ENCODE results near the gene APBB2. TPM values are rescaled to one million over a fixed set of nuclear protein-coding genes. Genes with fewer than 3 reads are reported as not detected.

Gene APBB2
- total and polyA plus RNA-seq, 2 experiments from 2014 or later: 35.8 to 74.8 TPM

DNA sequence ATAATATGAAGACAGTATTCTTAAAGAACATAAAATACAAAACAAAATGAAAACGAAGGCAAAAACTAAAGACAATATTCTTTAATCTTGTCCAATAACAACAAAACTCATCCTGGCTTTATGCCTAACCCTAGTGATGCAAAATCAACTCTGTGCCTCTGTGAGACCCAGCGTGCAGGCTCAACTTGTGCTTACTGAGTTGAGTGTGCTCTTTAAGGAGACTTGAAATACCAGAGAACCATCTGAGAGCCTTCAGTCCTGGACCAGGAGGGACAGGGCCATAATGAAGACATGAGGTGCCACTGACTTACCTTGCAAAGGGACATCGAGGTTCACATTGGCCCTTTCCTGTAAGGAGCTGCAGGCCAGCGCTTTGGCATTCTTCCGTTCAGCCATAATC is 387.5 kb downstream of the APBB2 start:
- ATAC-seq (no peak), DNase-seq (ENCODE audit: low spot score) (no peak)
- Histone ChIP-seq H3K4me2 (no peak overlapping the region), H3K4me3 (no peak overlapping the region), H3K4me1 (ENCODE audit: insufficient read depth) (no peaks in the 10 kb centered on the region), H4K20me1 (replicated peaks; ENCODE audit: insufficient read depth) (peaks cover 10% of the 10 kb centered on the region; the same call in 1 of the 2 replicates), H3F3A (replicated peaks; ENCODE audit: low read depth) (no peaks in the 10 kb centered on the region), H3K27ac (ENCODE audit: low read depth) (no peak overlapping the region), H3K9me2 (ENCODE audit: insufficient read depth) (no peaks in the 10 kb centered on the region), H3K27me3 (ENCODE audit: insufficient read depth) (no peaks in the 10 kb centered on the region), H3K79me2 (replicated peaks; ENCODE audit: insufficient read depth) (no peaks in the 10 kb centered on the region), H2AFZ (no peak overlapping the region), H3K36me3 (ENCODE audit: insufficient read depth) (peaks cover 20% of the 10 kb centered on the region)
- no peak overlapping the region for H3K27ac Mint-ChIP-seq
- no peaks in the 10 kb centered on the region; the same call in 2 of the 3 replicates for H3K4me1 Mint-ChIP-seq
- H3K27me3 Mint-ChIP-seq (ENCODE audit: insufficient read depth, low read depth, poor library complexity): peaks cover 2% of the 10 kb centered on the region
- TF ChIP-seq EZH2 (IDR thresholded peaks at IDR 0.05; ENCODE audit: low read depth, unreplicated experiment) (no peak), STAT1 (IDR thresholded peaks at IDR 0.05; ENCODE audit: unreplicated experiment) (no peak), EZH2phosphoT487 (IDR thresholded peaks at IDR 0.05; ENCODE audit: unreplicated experiment) (no peak)
- TF ChIP-seq, protein P1, sequence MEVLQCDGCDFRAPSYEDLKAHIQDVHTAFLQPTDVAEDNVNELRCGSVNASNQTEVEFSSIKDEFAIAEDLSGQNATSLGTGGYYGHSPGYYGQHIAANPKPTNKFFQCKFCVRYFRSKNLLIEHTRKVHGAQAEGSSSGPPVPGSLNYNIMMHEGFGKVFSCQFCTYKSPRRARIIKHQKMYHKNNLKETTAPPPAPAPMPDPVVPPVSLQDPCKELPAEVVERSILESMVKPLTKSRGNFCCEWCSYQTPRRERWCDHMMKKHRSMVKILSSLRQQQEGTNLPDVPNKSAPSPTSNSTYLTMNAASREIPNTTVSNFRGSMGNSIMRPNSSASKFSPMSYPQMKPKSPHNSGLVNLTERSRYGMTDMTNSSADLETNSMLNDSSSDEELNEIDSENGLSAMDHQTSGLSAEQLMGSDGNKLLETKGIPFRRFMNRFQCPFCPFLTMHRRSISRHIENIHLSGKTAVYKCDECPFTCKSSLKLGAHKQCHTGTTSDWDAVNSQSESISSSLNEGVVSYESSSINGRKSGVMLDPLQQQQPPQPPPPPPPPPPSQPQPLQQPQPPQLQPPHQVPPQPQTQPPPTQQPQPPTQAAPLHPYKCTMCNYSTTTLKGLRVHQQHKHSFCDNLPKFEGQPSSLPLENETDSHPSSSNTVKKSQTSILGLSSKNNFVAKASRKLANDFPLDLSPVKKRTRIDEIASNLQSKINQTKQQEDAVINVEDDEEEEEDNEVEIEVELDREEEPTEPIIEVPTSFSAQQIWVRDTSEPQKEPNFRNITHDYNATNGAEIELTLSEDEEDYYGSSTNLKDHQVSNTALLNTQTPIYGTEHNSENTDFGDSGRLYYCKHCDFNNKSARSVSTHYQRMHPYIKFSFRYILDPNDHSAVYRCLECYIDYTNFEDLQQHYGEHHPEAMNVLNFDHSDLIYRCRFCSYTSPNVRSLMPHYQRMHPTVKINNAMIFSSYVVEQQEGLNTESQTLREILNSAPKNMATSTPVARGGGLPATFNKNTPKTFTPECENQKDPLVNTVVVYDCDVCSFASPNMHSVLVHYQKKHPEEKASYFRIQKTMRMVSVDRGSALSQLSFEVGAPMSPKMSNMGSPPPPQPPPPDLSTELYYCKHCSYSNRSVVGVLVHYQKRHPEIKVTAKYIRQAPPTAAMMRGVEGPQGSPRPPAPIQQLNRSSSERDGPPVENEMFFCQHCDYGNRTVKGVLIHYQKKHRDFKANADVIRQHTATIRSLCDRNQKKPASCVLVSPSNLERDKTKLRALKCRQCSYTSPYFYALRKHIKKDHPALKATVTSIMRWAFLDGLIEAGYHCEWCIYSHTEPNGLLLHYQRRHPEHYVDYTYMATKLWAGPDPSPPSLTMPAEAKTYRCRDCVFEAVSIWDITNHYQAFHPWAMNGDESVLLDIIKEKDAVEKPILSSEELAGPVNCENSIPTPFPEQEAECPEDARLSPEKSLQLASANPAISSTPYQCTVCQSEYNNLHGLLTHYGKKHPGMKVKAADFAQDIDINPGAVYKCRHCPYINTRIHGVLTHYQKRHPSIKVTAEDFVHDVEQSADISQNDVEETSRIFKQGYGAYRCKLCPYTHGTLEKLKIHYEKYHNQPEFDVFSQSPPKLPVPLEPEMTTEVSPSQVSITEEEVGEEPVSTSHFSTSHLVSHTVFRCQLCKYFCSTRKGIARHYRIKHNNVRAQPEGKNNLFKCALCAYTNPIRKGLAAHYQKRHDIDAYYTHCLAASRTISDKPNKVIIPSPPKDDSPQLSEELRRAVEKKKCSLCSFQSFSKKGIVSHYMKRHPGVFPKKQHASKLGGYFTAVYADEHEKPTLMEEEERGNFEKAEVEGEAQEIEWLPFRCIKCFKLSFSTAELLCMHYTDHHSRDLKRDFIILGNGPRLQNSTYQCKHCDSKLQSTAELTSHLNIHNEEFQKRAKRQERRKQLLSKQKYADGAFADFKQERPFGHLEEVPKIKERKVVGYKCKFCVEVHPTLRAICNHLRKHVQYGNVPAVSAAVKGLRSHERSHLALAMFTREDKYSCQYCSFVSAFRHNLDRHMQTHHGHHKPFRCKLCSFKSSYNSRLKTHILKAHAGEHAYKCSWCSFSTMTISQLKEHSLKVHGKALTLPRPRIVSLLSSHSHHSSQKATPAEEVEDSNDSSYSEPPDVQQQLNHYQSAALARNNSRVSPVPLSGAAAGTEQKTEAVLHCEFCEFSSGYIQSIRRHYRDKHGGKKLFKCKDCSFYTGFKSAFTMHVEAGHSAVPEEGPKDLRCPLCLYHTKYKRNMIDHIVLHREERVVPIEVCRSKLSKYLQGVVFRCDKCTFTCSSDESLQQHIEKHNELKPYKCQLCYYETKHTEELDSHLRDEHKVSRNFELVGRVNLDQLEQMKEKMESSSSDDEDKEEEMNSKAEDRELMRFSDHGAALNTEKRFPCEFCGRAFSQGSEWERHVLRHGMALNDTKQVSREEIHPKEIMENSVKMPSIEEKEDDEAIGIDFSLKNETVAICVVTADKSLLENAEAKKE (CRISPR knock-in tag; IDR thresholded peaks at IDR 0.05): no peak
- peaks cover 72% of the 10 kb centered on the region for H3K36me3 Mint-ChIP-seq (ENCODE audit: low read depth)
- no peak overlapping the region for H3K4me3 Mint-ChIP-seq
- no peaks in the 10 kb centered on the region for H3K9me3 Mint-ChIP-seq

DNA sequence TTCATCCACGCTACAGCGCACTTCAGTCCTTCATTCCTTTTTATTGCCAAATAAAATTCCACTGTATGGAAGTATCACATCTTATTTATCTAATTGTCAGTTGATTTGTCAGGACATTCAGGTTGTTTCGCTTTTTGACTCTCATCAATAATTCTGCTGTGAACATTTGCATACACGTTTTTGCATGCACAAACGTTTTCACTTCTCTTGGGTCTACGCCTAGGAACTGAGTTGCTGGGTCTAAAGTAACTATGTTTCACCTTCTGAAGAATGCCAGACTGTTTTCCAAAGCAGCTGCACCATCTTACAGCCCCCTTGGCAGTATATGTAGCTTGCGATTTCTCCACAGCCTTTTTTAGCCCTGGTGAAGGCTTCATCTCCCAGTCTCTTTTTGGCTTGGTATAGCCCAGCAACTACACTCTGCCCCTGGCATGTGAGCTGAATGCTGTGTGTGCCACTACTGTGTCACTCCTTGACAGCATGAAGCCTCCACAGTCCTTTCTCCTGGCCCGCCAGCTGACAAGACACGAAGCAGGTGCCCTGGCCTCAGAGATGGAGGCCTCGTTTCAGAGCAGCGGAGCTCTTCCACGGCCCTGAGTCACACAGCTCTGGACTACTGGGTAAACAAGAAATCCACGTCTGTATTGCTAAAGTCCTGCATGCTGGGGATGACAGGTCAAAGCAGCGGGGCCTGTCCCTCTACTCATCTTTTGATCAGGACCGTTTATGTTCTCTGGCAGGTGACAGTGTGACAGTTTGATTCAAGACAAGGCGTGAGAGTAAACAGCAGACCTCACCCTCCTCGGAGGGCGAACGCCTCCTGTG is 389.1 kb downstream of the APBB2 start:
- ATAC-seq (no peak), DNase-seq (ENCODE audit: low spot score) (no peak)
- Histone ChIP-seq H3K27me3 (ENCODE audit: insufficient read depth) (no peaks in the 10 kb centered on the region), H3K4me2 (no peak overlapping the region), H3K36me3 (ENCODE audit: insufficient read depth) (peaks cover 26% of the 10 kb centered on the region), H2AFZ (no peak overlapping the region), H4K20me1 (replicated peaks; ENCODE audit: insufficient read depth) (peaks cover 10% of the 10 kb centered on the region; the same call in 1 of the 2 replicates), H3K79me2 (replicated peaks; ENCODE audit: insufficient read depth) (no peaks in the 10 kb centered on the region), H3F3A (replicated peaks; ENCODE audit: low read depth) (no peaks in the 10 kb centered on the region), H3K4me3 (no peak overlapping the region), H3K4me1 (ENCODE audit: insufficient read depth) (no peaks in the 10 kb centered on the region), H3K27ac (ENCODE audit: low read depth) (no peak overlapping the region), H3K9me2 (ENCODE audit: insufficient read depth) (no peaks in the 10 kb centered on the region)
- Mint-ChIP-seq H3K4me1 (no peaks in the 10 kb centered on the region; the same call in 2 of the 3 replicates), H3K27ac (0 out of 2 replicates have a peak overlapping the region, but pooled peaks have one; percentile 21), H3K36me3 (ENCODE audit: low read depth) (peaks cover 80% of the 10 kb centered on the region), H3K27me3 (ENCODE audit: insufficient read depth, low read depth, poor library complexity) (peaks cover 2% of the 10 kb centered on the region), H3K9me3 (no peaks in the 10 kb centered on the region), H3K4me3 (no peak overlapping the region)
- TF ChIP-seq POLR2AphosphoS5 (IDR thresholded peaks at IDR 0.05; ENCODE audit: low read depth) (no peak), ZNF114 (CRISPR knock-in tag; IDR thresholded peaks at IDR 0.05) (no peak), ZNF331 (CRISPR knock-in tag; IDR thresholded peaks at IDR 0.05; ENCODE audit: low read depth) (no peak), EZH2 (IDR thresholded peaks at IDR 0.05; ENCODE audit: low read depth, unreplicated experiment) (no peak), CREB1 (CRISPR knock-in tag; IDR thresholded peaks at IDR 0.05; ENCODE audit: low read depth) (no peak)
- TF ChIP-seq, protein P2, sequence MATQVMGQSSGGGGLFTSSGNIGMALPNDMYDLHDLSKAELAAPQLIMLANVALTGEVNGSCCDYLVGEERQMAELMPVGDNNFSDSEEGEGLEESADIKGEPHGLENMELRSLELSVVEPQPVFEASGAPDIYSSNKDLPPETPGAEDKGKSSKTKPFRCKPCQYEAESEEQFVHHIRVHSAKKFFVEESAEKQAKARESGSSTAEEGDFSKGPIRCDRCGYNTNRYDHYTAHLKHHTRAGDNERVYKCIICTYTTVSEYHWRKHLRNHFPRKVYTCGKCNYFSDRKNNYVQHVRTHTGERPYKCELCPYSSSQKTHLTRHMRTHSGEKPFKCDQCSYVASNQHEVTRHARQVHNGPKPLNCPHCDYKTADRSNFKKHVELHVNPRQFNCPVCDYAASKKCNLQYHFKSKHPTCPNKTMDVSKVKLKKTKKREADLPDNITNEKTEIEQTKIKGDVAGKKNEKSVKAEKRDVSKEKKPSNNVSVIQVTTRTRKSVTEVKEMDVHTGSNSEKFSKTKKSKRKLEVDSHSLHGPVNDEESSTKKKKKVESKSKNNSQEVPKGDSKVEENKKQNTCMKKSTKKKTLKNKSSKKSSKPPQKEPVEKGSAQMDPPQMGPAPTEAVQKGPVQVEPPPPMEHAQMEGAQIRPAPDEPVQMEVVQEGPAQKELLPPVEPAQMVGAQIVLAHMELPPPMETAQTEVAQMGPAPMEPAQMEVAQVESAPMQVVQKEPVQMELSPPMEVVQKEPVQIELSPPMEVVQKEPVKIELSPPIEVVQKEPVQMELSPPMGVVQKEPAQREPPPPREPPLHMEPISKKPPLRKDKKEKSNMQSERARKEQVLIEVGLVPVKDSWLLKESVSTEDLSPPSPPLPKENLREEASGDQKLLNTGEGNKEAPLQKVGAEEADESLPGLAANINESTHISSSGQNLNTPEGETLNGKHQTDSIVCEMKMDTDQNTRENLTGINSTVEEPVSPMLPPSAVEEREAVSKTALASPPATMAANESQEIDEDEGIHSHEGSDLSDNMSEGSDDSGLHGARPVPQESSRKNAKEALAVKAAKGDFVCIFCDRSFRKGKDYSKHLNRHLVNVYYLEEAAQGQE (IDR thresholded peaks at IDR 0.05; ENCODE audit: unreplicated experiment): no peak
